K562 (cell line): Measurements from ENCODE around the gene AURKB. TPM values are rescaled to one million over a fixed set of nuclear protein-coding genes. Genes with fewer than 3 reads are reported as not detected.
A peak's percentile ranks its signal among the peaks of the same experiment; 100 is the strongest.

Source experiments
- ATAC-seq: fragments of 200-7000 bp; cut with Tn5 transposase; 3 replicates; pipeline ENCODE4 v1.9.1; 2020; ENCODE audit warnings: moderate library complexity
- BruUV-seq: library from RNA; stranded (reverse); fragments of 400-500 nt; replicated peaks from 2 replicates; lab custom pipeline; 2021; lab: Mats Ljungman, UMichigan
- CTCF ChIA-PET: fragments of 300-600 bp; formaldehyde crosslinking; extraction: SDS; loops from one replicate; lab custom pipeline; 2021; ENCODE audit warnings: low intra/inter-chr PET ratio; lab: Yijun Ruan, JAX
- POLR2A ChIA-PET: fragments of 300-600, 350-650 bp; sonication (Branson Sonifier 250); formaldehyde crosslinking; extraction: SDS; loops from one replicate; lab custom pipeline; 2021; ENCODE audit warnings: antibody characterized with exemption, inconsistent platforms; lab: Yijun Ruan, JAX
- DNase-seq, 4 experiments: peaks; one replicate each; pipeline versions ENCODE4 v3.0.0 to v3.0.0-alpha.2; 2011 to 2018; ENCODE audit warnings: low spot score in 3 of 4, mixed read lengths in 3 of 4; ENCODE audit errors: extremely low read depth in 1 of 4
- FAIRE-seq: peaks from 2 replicates; lab custom pipeline; 2011; peaks lifted over from hg19 to GRCh38; lab: Jason Lieb, UNC
- H2AFZ ChIP-seq: 2 replicates; pipeline ENCODE4 v1.6.0; 2011; ENCODE audit warnings: low read depth, low read length, control low read depth, inconsistent platforms
- H3K27ac ChIP-seq: fragments of 200-600 bp; 3 replicates; pipeline ENCODE4 v1.8.0; 2011; ENCODE audit warnings: low read depth, mild to moderate bottlenecking, control low read depth, inconsistent platforms, low read length, moderate library complexity, mixed read lengths; ENCODE audit errors: extremely low read depth
- H3K27me3 ChIP-seq, 2 experiments: fragments of 300-600 bp in 1 of 2; 2 replicates in 1 of 2; 3 replicates in 1 of 2; pipeline versions ENCODE4 v1.6.0 to v1.8.0; 2011; ENCODE audit warnings: inconsistent platforms in 2 of 2, low read length in 2 of 2, mild to moderate bottlenecking in 1 of 2, mixed read lengths in 1 of 2, moderate library complexity in 1 of 2; ENCODE audit not compliant: control insufficient read depth in 2 of 2, insufficient read depth in 2 of 2
- H3K36me3 ChIP-seq: fragments of 300-600 bp; 3 replicates; pipeline ENCODE4 v1.8.0; 2011; ENCODE audit warnings: mild to moderate bottlenecking, low read length, inconsistent platforms; ENCODE audit not compliant: control insufficient read depth, insufficient read depth
- H3K4me1 ChIP-seq, 2 experiments: fragments of 200-600 bp in 1 of 2; replicated peaks in 1 of 2; 2 replicates in 1 of 2; 3 replicates in 1 of 2; pipeline versions ENCODE4 v1.5.1 to v1.8.0; 2011; ENCODE audit warnings: inconsistent platforms in 2 of 2, low read length in 2 of 2, mild to moderate bottlenecking in 1 of 2, mixed read lengths in 1 of 2, moderate library complexity in 1 of 2; ENCODE audit not compliant: control insufficient read depth in 2 of 2, insufficient read depth in 2 of 2
- H3K4me2 ChIP-seq: 2 replicates; pipeline ENCODE4 v1.6.1; 2011; ENCODE audit warnings: low read length, control low read depth, inconsistent platforms, mixed read lengths; ENCODE audit not compliant: insufficient read depth
- H3K4me3 ChIP-seq: fragments of 200-600 bp; sonication (generic), shearing (Covaris generic); 2 replicates; pipeline ENCODE4 v1.5.1; 2016; ENCODE audit warnings: control low read depth, inconsistent platforms
- H3K79me2 ChIP-seq: fragments of 200-600 bp; 3 replicates; pipeline ENCODE4 v1.8.0; 2011; ENCODE audit warnings: low read length, inconsistent platforms; ENCODE audit not compliant: control insufficient read depth, insufficient read depth
- H3K9ac ChIP-seq, 2 experiments: 2 replicates each; pipeline versions ENCODE4 v1.6.0 to v1.6.1; 2011; ENCODE audit warnings: low read depth in 2 of 2, low read length in 2 of 2, control low read depth in 1 of 2, inconsistent platforms in 1 of 2, mild to moderate bottlenecking in 1 of 2, mixed read lengths in 1 of 2; ENCODE audit not compliant: insufficient read depth in 1 of 2
- H3K9me1 ChIP-seq: one replicate; pipeline ENCODE4 v1.6.0; 2011; ENCODE audit warnings: inconsistent platforms, mild to moderate bottlenecking, low read length, moderate library complexity; ENCODE audit not compliant: control insufficient read depth, insufficient read depth
- H3K9me3 ChIP-seq: replicated peaks from 2 replicates; pipeline ENCODE4 v1.5.1; 2011; ENCODE audit warnings: low read depth, low read length, inconsistent platforms; ENCODE audit not compliant: control insufficient read depth, insufficient read depth
- H4K20me1 ChIP-seq: replicated peaks from 2 replicates; pipeline ENCODE4 v1.6.1; 2011; ENCODE audit warnings: low read length, inconsistent platforms, mixed read lengths; ENCODE audit not compliant: control insufficient read depth, insufficient read depth
- HDAC6 ChIP-seq: IDR thresholded peaks from 2 replicates; pipeline ENCODE4 v1.6.1; 2012; ENCODE audit warnings: low read depth, mild to moderate bottlenecking, control low read depth, inconsistent platforms, low read length, moderate library complexity
- HNRNPUL1 ChIP-seq: fragments of 200-400 bp; formaldehyde crosslinking; IDR thresholded peaks from 2 replicates; pipeline ENCODE4 v1.6.1; 2017; ENCODE audit warnings: low read length
- THRA ChIP-seq: fragments of 450-650 bp; IDR thresholded peaks from 2 replicates; pipeline ENCODE4 v1.6.1; 2017; ENCODE audit warnings: mild to moderate bottlenecking, moderate library complexity
- WGBS: fragments of 100-300 bp; shearing (Covaris generic); methylation state at CpG from one replicate; pipeline ENCODE4 v1.1.6; 2016; ENCODE audit warnings: low coverage, mixed read lengths; ENCODE audit not compliant: insufficient coverage; ENCODE audit errors: missing lambda C conversion rate; 5-methylcytosine and 5-hydroxymethylcytosine counted together
- in situ Hi-C: fragments of 300-500 bp; cut with MboI; formaldehyde crosslinking; loops from 4 replicates; pipeline ENCODE4 v1.15.0; 2018; ENCODE audit warnings: inconsistent platforms, mixed read lengths
- intact Hi-C: fragments of 100-400 bp; cut with micrococcal nuclease; formaldehyde crosslinking; loops from 2 replicates; pipeline ENCODE4 v1.14.2; 2022
- polyA plus RNA-seq, 8 experiments: library from polyadenylated mRNA; depleted of rRNA in 4 of 8; stranded (reverse) in 5 of 8; unstranded in 3 of 8; fragments of >200 nt; fragmentation: Nextera tagmentation in 2 of 8; fragmentation: Illumina TruSeq in 1 of 8; extraction: Ambion mirVana in 2 of 8; extraction: Trizol in 1 of 8; gene quantifications; 2 replicates each; pipeline versions ENCODE4 v1.2.1 to v1.2.3, GENCODE V29; 2011 to 2014; ENCODE audit warnings: inconsistent platforms in 1 of 8, missing spikeins in 1 of 8
- total RNA-seq, 7 experiments: library from RNA; depleted of rRNA in 6 of 7; stranded (reverse); fragments of >200 nt in 6 of 7; fragmentation: Illumina TruSeq in 2 of 7; extraction: Trizol in 2 of 7; gene quantifications; 2 replicates each; pipeline versions ENCODE4 v1.2.1 to v1.2.3, GENCODE V29; 2011 to 2021; ENCODE audit warnings: low replicate concordance in 1 of 7

The AURKB gene
- total and polyA plus RNA-seq, 9 of the 15 experiments (the other 6 are each of a cell fraction or from before 2014, with no cell fraction given), result 27.2 to 114 (median 74.8) TPM

GRCh38 chr17:8227238-8227581 is 16.8 kb upstream of the AURKB start:
- peak overlapping the region; percentile 34; the same call in 1 of the 3 replicates for H3K27ac ChIP-seq
- peak overlapping the region; percentile 47 for H3K4me3 ChIP-seq
- WGBS, result 58% methylated on average over 4 of the region's 4 CpGs
- H3K27me3 ChIP-seq, result no peaks in the 10 kb centered on the region
- POLR2A ChIA-PET, result interaction anchor here (0.5 to 1.7 kb wide), 7 partner anchors 8 to 40 kb away, joined by 3 to 7 read pairs (median 4); partner anchors contain the start of genes CTC1 and PFAS
- TF ChIP-seq THRA, result no peak
- TF ChIP-seq HDAC6, result no peak
- 0 out of 2 replicates have a peak, but pooled peaks have one; percentile 6 for TF ChIP-seq HNRNPUL1
- in situ Hi-C loops (no loop called here), intact Hi-C loops (loop anchor here (10.0 kb wide), 1 partner anchor 158 kb away; the partner anchor contains the start of gene RPL26)
- peaks cover 16 to 20% of the 10 kb centered on the region in 2 experiments; a peak in 4 of 5 replicates for H3K4me1 ChIP-seq
- no peaks in the 10 kb centered on the region for H3K9me3 ChIP-seq
- H3K9me1 ChIP-seq, result no peaks in the 10 kb centered on the region
- no TSS peak for BruUV-seq
- H3K36me3 ChIP-seq, result peaks cover 53% of the 10 kb centered on the region; the same call in 2 of the 3 replicates
- H3K4me2 ChIP-seq, result peak overlapping the region; percentile 78
- FAIRE-seq (peak; percentile 55), ATAC-seq (no peak), DNase-seq (no peak)
- H3K79me2 ChIP-seq, result no peaks in the 10 kb centered on the region
- H2AFZ ChIP-seq, result no peak overlapping the region
- peaks cover 4% of the 10 kb centered on the region; the same call in 1 of the 2 replicates for H4K20me1 ChIP-seq
- CTCF ChIA-PET, result no interaction called here
- peak overlapping the region; percentile 22 to 30; a peak in 2 of 4 replicates for H3K9ac ChIP-seq
